Activated T-cell treated with anti-CD3 and anti-CD28 coated beads for 4 hours (primary cell): Measurements from ENCODE around the gene ARPC5L.
A peak's percentile ranks its signal among the peaks of the same experiment; 100 is the strongest.

ENCODE experiments used
- DNase-seq: peaks from one replicate; pipeline ENCODE4 v3.0.0-alpha.2; 2020

The ARPC5L gene

GRCh38 chr9:124868511-124869465, 6.9 kb downstream of the ARPC5L start:
- DNase-seq: peak; percentile 90

GRCh38 chr9:124869466-124869985, 7.6 kb downstream of the ARPC5L start:
- peak; percentile 35 for DNase-seq

- DNase-seq: peak; percentile 81
Measured at GRCh38 chr9:124869986-124870560, 8.1 kb downstream of the ARPC5L start.

- DNase-seq: no peak
Measured at GRCh38 chr9:124870723-124871122, 8.8 kb downstream of the ARPC5L start.

GRCh38 chr9:124871156-124871561, 9.2 kb downstream of the ARPC5L start:
- no peak for DNase-seq

GRCh38 chr9:124873664-124874063, 11.7 kb downstream of the ARPC5L start:
- no peak for DNase-seq

- DNase-seq: no peak
Measured at GRCh38 chr9:124875501-124875900, 13.6 kb downstream of the ARPC5L start.

- DNase-seq: no peak
Measured at GRCh38 chr9:124877021-124877782, 15.3 kb downstream of the ARPC5L start.

GRCh38 chr9:124878021-124878420, 16.1 kb downstream of the ARPC5L start:
- no peak for DNase-seq

- no peak for DNase-seq
Measured at GRCh38 chr9:124878518-124878917, 16.6 kb downstream of the ARPC5L start.

- no peak for DNase-seq
Measured at GRCh38 chr9:124879226-124879625, 17.3 kb downstream of the ARPC5L start.

GRCh38 chr9:124880501-124880900, 18.6 kb downstream of the ARPC5L start:
- DNase-seq: no peak

- no peak for DNase-seq
Measured at GRCh38 chr9:124881138-124881743, 19.3 kb downstream of the ARPC5L start.

- DNase-seq: no peak
Measured at GRCh38 chr9:124882231-124882630, 20.3 kb downstream of the ARPC5L start.

- DNase-seq: no peak
Measured at GRCh38 chr9:124884376-124884775, 22.4 kb downstream of the ARPC5L start.

- no peak for DNase-seq
Measured at GRCh38 chr9:124885551-124885950, 23.6 kb downstream of the ARPC5L start.

GRCh38 chr9:124886461-124886860, 24.5 kb downstream of the ARPC5L start:
- no peak for DNase-seq

- DNase-seq: no peak
Measured at GRCh38 chr9:124886866-124887492, 25.0 kb downstream of the ARPC5L start.

GRCh38 chr9:124887832-124888231, 25.9 kb downstream of the ARPC5L start:
- no peak for DNase-seq

GRCh38 chr9:124889006-124889405, 27.1 kb downstream of the ARPC5L start:
- no peak for DNase-seq

GRCh38 chr9:124890179-124890578, 28.2 kb downstream of the ARPC5L start:
- no peak for DNase-seq

GRCh38 chr9:124894035-124894740, 32.3 kb downstream of the ARPC5L start:
- DNase-seq: no peak
